ENCODE results near the gene SPSB4. TPM values are rescaled to one million over a fixed set of nuclear protein-coding genes. Genes with fewer than 3 reads are reported as not detected.

SPSB4 gene
- total RNA-seq, 1 donor from 2014 or later: 1.2 TPM

- H3K4me1 ChIP-seq: peaks cover 11% of the 10 kb centered on the region
- TF ChIP-seq CTCF (IDR thresholded peaks at IDR 0.05): no peak
- H3K36me3 ChIP-seq: no peaks in the 10 kb centered on the region
- no peak for DNase-seq
- H3K27me3 ChIP-seq: peaks cover 36% of the 10 kb centered on the region
- intact Hi-C loops (cut with DNase I): no loop called here
- no peak overlapping the region for H3K4me3 ChIP-seq
- no peak overlapping the region for H3K27ac ChIP-seq
- no peak for ATAC-seq
- no peaks in the 10 kb centered on the region for H3K9me3 ChIP-seq
Measured at GRCh38 chr3:141049681-141050080, 1.5 kb upstream of the SPSB4 start.

- ATAC-seq (peak; percentile 16), DNase-seq (no peak)
- no peak for TF ChIP-seq CTCF (IDR thresholded peaks at IDR 0.05)
- H3K9me3 ChIP-seq: no peaks in the 10 kb centered on the region
- peak overlapping the region; percentile 60 for H3K27ac ChIP-seq
- no peaks in the 10 kb centered on the region for H3K36me3 ChIP-seq
- intact Hi-C loops (cut with DNase I): no loop called here
- H3K4me1 ChIP-seq: peaks cover 11% of the 10 kb centered on the region
- H3K27me3 ChIP-seq: peaks cover 36% of the 10 kb centered on the region
- peak overlapping the region; percentile 45 for H3K4me3 ChIP-seq
Measured at GRCh38 chr3:141051443-141052200, 475 bp downstream of the SPSB4 start.

- no peaks in the 10 kb centered on the region for H3K9me3 ChIP-seq
- H3K36me3 ChIP-seq: no peaks in the 10 kb centered on the region
- ATAC-seq (no peak), DNase-seq (no peak)
- H3K27ac ChIP-seq: no peak overlapping the region
- no peak for TF ChIP-seq CTCF (IDR thresholded peaks at IDR 0.05)
- intact Hi-C loops (cut with DNase I): no loop called here
- peaks cover 36% of the 10 kb centered on the region for H3K27me3 ChIP-seq
- peaks cover 11% of the 10 kb centered on the region for H3K4me1 ChIP-seq
- H3K4me3 ChIP-seq: peak overlapping the region; percentile 45
Measured at GRCh38 chr3:141052201-141053069, 1.3 kb downstream of the SPSB4 start.

GRCh38 chr3:141055136-141055535 lies 4.0 kb downstream of the SPSB4 start:
- DNase-seq: no peak
- H3K36me3 ChIP-seq: no peaks in the 10 kb centered on the region
- no peak overlapping the region for H3K27ac ChIP-seq
- H3K27me3 ChIP-seq: peaks cover 28% of the 10 kb centered on the region
- H3K4me1 ChIP-seq: peaks cover 11% of the 10 kb centered on the region
- no peak for ATAC-seq
- H3K4me3 ChIP-seq: no peak overlapping the region
- intact Hi-C loops (cut with DNase I): no loop called here
- no peak for TF ChIP-seq CTCF (IDR thresholded peaks at IDR 0.05)
- no peaks in the 10 kb centered on the region for H3K9me3 ChIP-seq

- DNase-seq: no peak
- ATAC-seq: no peak
- peaks cover 23% of the 10 kb centered on the region for H3K27me3 ChIP-seq
- intact Hi-C loops (cut with DNase I): no loop called here
- TF ChIP-seq CTCF (IDR thresholded peaks at IDR 0.05): no peak
- H3K36me3 ChIP-seq: no peaks in the 10 kb centered on the region
- no peak overlapping the region for H3K27ac ChIP-seq
- no peak overlapping the region for H3K4me3 ChIP-seq
- H3K4me1 ChIP-seq: peaks cover 8% of the 10 kb centered on the region
- H3K9me3 ChIP-seq: no peaks in the 10 kb centered on the region
Measured at GRCh38 chr3:141055536-141056445, 4.6 kb downstream of the SPSB4 start.
